Right lobe of liver (tissue), 6 donors: Measurements from ENCODE around the gene PLEKHA1. TPM values are rescaled to one million over a fixed set of nuclear protein-coding genes. Genes with fewer than 3 reads are reported as not detected.

Experiments used
- ATAC-seq, 4 donors: fragments of 200-7000 bp; cut with Tn5 transposase; one replicate each; pipeline ENCODE4 v1.9.1; 2020; ENCODE audit warnings: mild to moderate bottlenecking in 4 of 4, moderate library complexity in 4 of 4
- DNase-seq, 3 donors: peaks; one replicate each; pipeline ENCODE4 v3.0.0-alpha.2; 2020
- H3K27ac ChIP-seq, 3 donors: fragments of 200-600 bp; one replicate each; pipeline ENCODE4 v1.8.0; 2022
- H3K27me3 ChIP-seq, 2 donors: fragments of 200-600 bp; one replicate each; pipeline ENCODE4 v1.8.0; 2022
- H3K36me3 ChIP-seq, 4 donors: fragments of 200-600 bp; sonication (generic) in 1 of 4; one replicate each; pipeline versions ENCODE4 v1.5.1 to v1.8.0; 2017 to 2022; ENCODE audit warnings: control low read depth in 1 of 4
- H3K4me1 ChIP-seq, 4 donors: fragments of 200-600 bp; sonication (generic) in 1 of 4; one replicate each; pipeline versions ENCODE4 v1.5.1 to v1.8.0; 2017 to 2022; ENCODE audit warnings: control low read depth in 1 of 4
- H3K4me3 ChIP-seq, 3 donors: fragments of 200-600 bp; one replicate each; pipeline ENCODE4 v1.8.0; 2022
- H3K9me3 ChIP-seq, 4 donors: fragments of 200-600 bp; sonication (generic) in 1 of 4; one replicate each; pipeline versions ENCODE4 v1.5.1 to v1.8.0; 2017 to 2022; ENCODE audit warnings: control low read depth in 1 of 4
- POLR2A ChIP-seq: fragments of 450-650 bp; IDR thresholded peaks from one replicate; pipeline ENCODE4 v1.6.1; 2017; ENCODE audit warnings: antibody characterized with exemption, mild to moderate bottlenecking
- WGBS: methylation state at CpG from one replicate; pipeline ENCODE4 v1.1.6; 2018; ENCODE audit warnings: low coverage, low lambda C conversion rate; ENCODE audit not compliant: insufficient coverage; ENCODE audit errors: missing lambda C conversion rate; 5-methylcytosine and 5-hydroxymethylcytosine counted together
- intact Hi-C, 2 donors: fragments of 100-400 bp; cut with DNase I; formaldehyde crosslinking; loops; one replicate each; pipeline versions ENCODE4 v1.11.2 to v1.14.1; 2022
- total RNA-seq, 6 experiments: library from RNA; depleted of rRNA in 2 of 6; stranded (reverse); fragments of >200 nt in 2 of 6; fragmentation: NEBNext Ultra II Directional in 3 of 6; extraction: Animal tissue kit (Norgen Biotek cat#: 25700) in 3 of 6; gene quantifications; one replicate each; pipeline versions ENCODE4 v1.1.0 to v1.2.4, GENCODE V29; 2016 to 2023
- TF ChIP-seq, protein P1 (sequence below), 4 donors: fragments of 200-600 bp in 3 of 4; fragments of 450-650 bp in 1 of 4; IDR thresholded peaks; one replicate each; pipeline versions ENCODE4 v1.5.1 to v1.8.0; 2016 to 2022; ENCODE audit warnings: antibody characterized with exemption in 4 of 4, mild to moderate bottlenecking in 2 of 4
- donor health status: DM: no; HTN: yes; CAD: no.
- donor health status: DM: no; HTN: no; CAD: no.
- donor health status: DM: no; HTN: no; CAD: no.
- donor health status: DM: no; HTN: yes; CAD: no.
- donor health status: DM: no; HTN: yes; CAD: no.

The PLEKHA1 gene
- total RNA-seq, 6 experiments from 2014 or later: 23.1 to 42.2 (median 27.5) TPM

DNA sequence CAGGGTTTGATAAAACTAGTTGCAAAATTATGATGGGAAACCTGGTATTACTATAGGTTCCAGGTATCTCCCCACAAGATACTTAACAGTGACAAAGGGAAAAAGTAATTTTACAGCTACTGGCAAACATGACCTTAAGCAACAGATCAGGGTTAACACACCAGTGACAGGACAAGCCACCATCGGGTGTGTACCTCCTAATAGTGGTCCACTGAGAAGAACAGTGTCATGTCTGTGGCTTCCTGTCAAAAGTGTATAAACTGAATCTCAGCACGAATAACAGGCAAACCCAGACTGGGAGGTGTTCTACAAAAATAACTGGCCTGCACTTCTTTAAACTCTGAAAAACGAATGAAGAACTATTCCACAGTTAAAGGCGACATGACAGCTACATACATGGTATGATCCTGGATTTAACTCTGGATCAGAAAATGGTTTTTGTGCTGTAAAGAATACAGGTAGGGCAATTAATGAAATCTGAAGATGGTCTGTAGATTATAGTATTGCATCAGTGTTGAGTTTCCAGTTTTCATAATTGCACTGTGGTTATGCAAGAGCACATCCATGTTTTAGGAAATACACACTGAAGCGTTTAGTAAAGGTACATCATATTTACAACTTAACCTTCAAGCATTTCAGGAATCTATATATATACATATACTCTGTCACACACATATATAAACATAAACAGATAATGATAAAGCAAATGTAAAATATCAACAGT is 47.9 kb downstream of the PLEKHA1 start:
- DNase-seq: no peak
- Histone ChIP-seq H3K4me3 (no peak overlapping the region), H3K36me3 (peaks cover 0 to 12% (median 0%) of the 10 kb centered on the region in 4 donors), H3K9me3 (no peaks in the 10 kb centered on the region), H3K4me1 (no peaks in the 10 kb centered on the region), H3K27me3 (no peaks in the 10 kb centered on the region), H3K27ac (no peak overlapping the region)
- intact Hi-C loops: no loop called here
- peak; percentile 13 to 50 (median 35) for ATAC-seq
- 58% methylated on average over 5 of the region's 5 CpGs for WGBS
- TF ChIP-seq, protein P1, sequence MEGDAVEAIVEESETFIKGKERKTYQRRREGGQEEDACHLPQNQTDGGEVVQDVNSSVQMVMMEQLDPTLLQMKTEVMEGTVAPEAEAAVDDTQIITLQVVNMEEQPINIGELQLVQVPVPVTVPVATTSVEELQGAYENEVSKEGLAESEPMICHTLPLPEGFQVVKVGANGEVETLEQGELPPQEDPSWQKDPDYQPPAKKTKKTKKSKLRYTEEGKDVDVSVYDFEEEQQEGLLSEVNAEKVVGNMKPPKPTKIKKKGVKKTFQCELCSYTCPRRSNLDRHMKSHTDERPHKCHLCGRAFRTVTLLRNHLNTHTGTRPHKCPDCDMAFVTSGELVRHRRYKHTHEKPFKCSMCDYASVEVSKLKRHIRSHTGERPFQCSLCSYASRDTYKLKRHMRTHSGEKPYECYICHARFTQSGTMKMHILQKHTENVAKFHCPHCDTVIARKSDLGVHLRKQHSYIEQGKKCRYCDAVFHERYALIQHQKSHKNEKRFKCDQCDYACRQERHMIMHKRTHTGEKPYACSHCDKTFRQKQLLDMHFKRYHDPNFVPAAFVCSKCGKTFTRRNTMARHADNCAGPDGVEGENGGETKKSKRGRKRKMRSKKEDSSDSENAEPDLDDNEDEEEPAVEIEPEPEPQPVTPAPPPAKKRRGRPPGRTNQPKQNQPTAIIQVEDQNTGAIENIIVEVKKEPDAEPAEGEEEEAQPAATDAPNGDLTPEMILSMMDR (IDR thresholded peaks at IDR 0.05): no peak
- no peak for TF ChIP-seq POLR2A

DNA sequence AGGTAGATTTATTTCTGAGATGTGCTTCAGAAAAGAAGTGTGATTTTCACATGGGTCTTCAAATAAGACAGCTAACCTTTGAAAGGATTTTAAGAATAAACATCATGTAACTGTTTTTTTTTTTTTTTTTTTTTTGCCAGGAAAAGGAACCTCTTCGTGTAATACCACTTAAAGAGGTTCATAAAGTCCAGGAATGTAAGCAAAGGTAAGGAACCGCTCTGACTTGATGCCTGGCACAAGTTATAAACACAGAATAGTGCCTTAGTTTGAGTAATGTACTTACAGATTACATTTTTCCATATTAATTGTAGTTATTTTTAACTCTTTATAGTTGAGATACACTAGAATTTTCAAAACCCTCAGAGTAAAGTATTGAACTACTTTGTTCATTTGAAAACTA is 49.6 kb downstream of the PLEKHA1 start:
- intact Hi-C loops: no loop called here
- no peak for ATAC-seq
- Histone ChIP-seq H3K36me3 (peaks cover 0 to 15% (median 0%) of the 10 kb centered on the region in 4 donors), H3K27me3 (no peaks in the 10 kb centered on the region), H3K4me1 (no peaks in the 10 kb centered on the region), H3K9me3 (no peaks in the 10 kb centered on the region), H3K4me3 (no peak overlapping the region), H3K27ac (no peak overlapping the region)
- no peak for DNase-seq
- no peak for TF ChIP-seq POLR2A
- TF ChIP-seq, protein P1 (IDR thresholded peaks at IDR 0.05): no peak
- whole genome bisulfite sequencing: 93% methylated on average over 2 of the region's 2 CpGs

DNA sequence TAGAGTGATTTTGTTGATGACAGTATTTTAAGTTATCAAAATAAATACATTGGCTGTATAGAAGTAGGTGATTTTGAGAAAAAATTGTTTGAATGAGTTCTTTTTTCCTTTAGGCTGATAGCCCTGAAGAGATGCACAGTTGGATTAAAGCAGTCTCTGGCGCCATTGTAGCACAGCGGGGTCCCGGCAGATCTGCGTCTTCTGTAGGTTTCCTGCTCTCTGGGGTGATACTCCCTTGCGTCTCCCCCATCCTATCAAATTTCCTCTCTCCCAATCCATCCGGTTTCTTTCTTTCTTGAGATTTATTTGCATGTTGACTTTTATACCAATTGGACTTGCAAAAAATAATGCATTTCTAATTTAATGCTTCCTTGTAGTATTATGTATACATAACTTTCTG is 52.3 kb downstream of the PLEKHA1 start:
- intact Hi-C loops: no loop called here
- TF ChIP-seq, protein P1 (IDR thresholded peaks at IDR 0.05): no peak
- TF ChIP-seq POLR2A: no peak
- no peaks in the 10 kb centered on the region for H3K4me1 ChIP-seq
- ATAC-seq: no peak
- peaks cover 0 to 21% (median 4%) of the 10 kb centered on the region in 4 donors for H3K36me3 ChIP-seq
- no peak for DNase-seq
- no peaks in the 10 kb centered on the region for H3K27me3 ChIP-seq
- H3K27ac ChIP-seq: no peak overlapping the region
- no peaks in the 10 kb centered on the region for H3K9me3 ChIP-seq
- WGBS: 95% methylated on average over 5 of the region's 6 CpGs
- H3K4me3 ChIP-seq: no peak overlapping the region

DNA sequence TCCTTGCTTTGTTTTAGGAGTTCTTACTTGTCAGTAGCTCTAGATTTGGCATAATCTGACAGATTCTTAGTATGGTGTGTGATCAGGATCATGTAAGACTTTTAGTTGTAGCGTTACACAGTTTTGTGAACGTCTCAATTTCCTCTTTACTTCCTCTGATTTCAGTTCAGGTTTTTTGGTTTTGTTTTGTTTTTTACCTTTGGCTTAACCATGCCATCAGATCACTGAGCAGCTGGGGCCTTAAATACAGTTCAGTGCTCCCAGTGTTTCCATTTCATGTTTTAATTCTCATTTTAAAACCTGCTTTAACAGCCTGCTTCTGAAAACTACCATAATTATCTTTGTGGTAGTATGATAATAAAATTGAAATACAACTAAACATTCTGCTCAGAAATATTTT is 52.8 kb downstream of the PLEKHA1 start:
- ATAC-seq (no peak), DNase-seq (no peak)
- no peaks in the 10 kb centered on the region for H3K9me3 ChIP-seq
- TF ChIP-seq, protein P1 (IDR thresholded peaks at IDR 0.05): no peak
- no peak for TF ChIP-seq POLR2A
- no peaks in the 10 kb centered on the region for H3K27me3 ChIP-seq
- H3K36me3 ChIP-seq: peaks cover 0 to 21% (median 4%) of the 10 kb centered on the region in 4 donors
- H3K4me1 ChIP-seq: no peaks in the 10 kb centered on the region
- intact Hi-C loops: no loop called here
- H3K27ac ChIP-seq: no peak overlapping the region
- H3K4me3 ChIP-seq: no peak overlapping the region
- WGBS: 55% methylated on average over 2 of the region's 2 CpGs
